ENCODE results near the gene WASHC4. TPM values are rescaled to one million over a fixed set of nuclear protein-coding genes. Genes with fewer than 3 reads are reported as not detected.

The WASHC4 gene
- total RNA-seq, 3 donors from 2014 or later = 34.2 to 50.4 (median 34.7) TPM

GRCh38 chr12:105106621-105107020 lies 910 bp upstream of the WASHC4 start:
- DNase-seq (no peak), ATAC-seq (no peak)
- intact Hi-C loops (cut with DNase I, micrococcal nuclease) = no loop called here
- H3K36me3 ChIP-seq (ENCODE audit: low read depth) = no peaks in the 10 kb centered on the region
- no peaks in the 10 kb centered on the region for H3K4me1 ChIP-seq (ENCODE audit: low read depth)
- H3K4me3 ChIP-seq = no peak overlapping the region
- no peak for TF ChIP-seq CTCF (IDR thresholded peaks at IDR 0.05)
- H3K9me3 ChIP-seq = no peaks in the 10 kb centered on the region

- ATAC-seq = peak; percentile 39
- Histone ChIP-seq H3K9me3 (no peaks in the 10 kb centered on the region), H3K36me3 (ENCODE audit: low read depth) (no peaks in the 10 kb centered on the region), H3K4me3 (peak overlapping the region; percentile 82), H3K4me1 (ENCODE audit: low read depth) (no peaks in the 10 kb centered on the region)
- DNase-seq = no peak
- TF ChIP-seq CTCF (IDR thresholded peaks at IDR 0.05) = no peak
- intact Hi-C loops (cut with DNase I, micrococcal nuclease) = no loop called here
These were observed 399 bp upstream of the WASHC4 start for GRCh38 chr12:105107171-105107493.

DNA sequence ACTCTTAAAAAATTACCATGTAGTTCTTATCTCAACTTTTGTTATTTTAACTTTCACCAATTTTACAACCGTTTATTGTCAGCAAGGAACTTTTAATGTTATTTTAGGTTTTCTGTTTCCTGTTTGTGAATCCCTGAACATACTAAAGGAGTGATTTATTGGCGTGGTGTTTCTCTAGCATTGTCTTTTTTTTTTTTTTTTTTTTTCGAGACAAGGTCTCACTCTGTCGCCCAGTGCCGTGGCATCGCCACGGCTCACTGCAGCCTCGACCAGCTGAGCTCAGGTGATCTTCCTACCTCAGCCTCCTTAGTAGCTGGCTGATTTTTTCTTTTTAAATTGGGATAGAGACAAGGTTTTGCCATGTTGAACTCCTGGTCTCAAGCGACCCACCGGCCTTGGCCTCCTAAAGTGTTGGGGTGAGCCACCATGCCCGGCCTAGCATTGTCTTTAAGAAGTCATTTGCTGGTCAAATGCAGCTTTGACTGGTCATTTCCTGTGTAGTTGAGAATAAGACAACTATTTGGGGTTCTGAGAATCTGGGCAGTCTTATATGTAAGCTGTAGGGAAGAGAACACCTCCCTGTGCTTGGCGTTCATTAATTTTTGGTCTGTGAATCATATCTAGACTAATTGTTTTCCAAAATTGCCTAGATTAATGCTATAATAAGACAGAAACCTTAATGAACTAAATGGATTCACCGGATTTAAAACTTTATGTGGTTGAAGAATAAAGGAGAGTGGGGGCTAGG lies 2.1 kb downstream of the WASHC4 start:
- Histone ChIP-seq H3K36me3 (ENCODE audit: low read depth) (no peaks in the 10 kb centered on the region), H3K4me3 (no peak overlapping the region), H3K4me1 (ENCODE audit: low read depth) (no peaks in the 10 kb centered on the region), H3K9me3 (no peaks in the 10 kb centered on the region)
- no peak for DNase-seq
- ATAC-seq = no peak
- intact Hi-C loops (cut with DNase I, micrococcal nuclease) = no loop called here
- no peak for TF ChIP-seq CTCF (IDR thresholded peaks at IDR 0.05)

DNA sequence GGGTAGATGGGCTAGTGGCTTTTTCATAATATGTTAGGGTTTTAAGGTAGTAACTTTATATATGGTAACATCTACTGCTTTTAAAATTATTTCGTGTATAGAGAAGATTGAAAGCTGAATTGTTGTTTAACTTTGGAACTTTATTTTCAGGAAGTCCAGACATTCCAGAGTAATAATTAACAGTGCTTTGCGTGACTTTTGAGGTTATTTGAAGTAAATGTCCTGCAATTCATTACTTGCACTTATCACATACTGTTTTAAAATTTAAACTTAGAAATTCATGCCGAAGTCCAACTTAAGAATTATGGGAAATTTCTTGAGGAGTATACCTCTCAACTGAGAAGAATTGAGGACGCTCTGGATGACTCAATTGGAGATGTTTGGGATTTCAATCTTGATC lies 3.3 kb downstream of the WASHC4 start:
- Histone ChIP-seq H3K4me1 (ENCODE audit: low read depth) (no peaks in the 10 kb centered on the region), H3K4me3 (no peak overlapping the region)
- DNase-seq = no peak

GRCh38 chr12:105113094-105113493 lies 5.6 kb downstream of the WASHC4 start:
- no peak for ATAC-seq
- TF ChIP-seq CTCF (IDR thresholded peaks at IDR 0.05) = no peak
- H3K4me1 ChIP-seq (ENCODE audit: low read depth) = no peaks in the 10 kb centered on the region
- no peak overlapping the region for H3K4me3 ChIP-seq
- no peak for DNase-seq
- H3K9me3 ChIP-seq = no peaks in the 10 kb centered on the region
- intact Hi-C loops (cut with DNase I, micrococcal nuclease) = no loop called here
- no peaks in the 10 kb centered on the region for H3K36me3 ChIP-seq (ENCODE audit: low read depth)

More for the DNA sequence above, 3.3 kb downstream of the WASHC4 start:
- intact Hi-C loops (cut with DNase I, micrococcal nuclease) = no loop called here
- no peak for TF ChIP-seq CTCF (IDR thresholded peaks at IDR 0.05)
- no peaks in the 10 kb centered on the region for H3K36me3 ChIP-seq (ENCODE audit: low read depth)
- no peak for ATAC-seq
- no peaks in the 10 kb centered on the region for H3K9me3 ChIP-seq

DNA sequence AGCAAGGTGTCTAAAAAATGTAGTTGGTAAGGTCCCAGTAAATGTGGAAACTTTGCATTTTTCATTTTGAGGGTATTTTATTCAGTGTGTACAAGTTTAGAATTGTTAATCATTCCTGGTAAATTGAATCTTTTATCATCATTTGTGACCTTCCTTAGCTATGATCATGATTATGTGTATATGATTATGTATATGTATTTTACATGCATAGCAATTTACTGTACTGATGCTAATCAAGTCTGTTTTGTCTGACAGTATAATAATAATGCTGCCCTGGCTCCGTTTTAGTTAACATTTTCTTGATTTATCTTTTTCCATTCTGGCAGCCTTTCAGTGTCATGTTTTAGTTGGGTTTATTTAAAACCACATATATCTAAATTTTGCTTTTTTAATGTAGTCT lies 9.4 kb downstream of the WASHC4 start:
- no peaks in the 10 kb centered on the region for H3K9me3 ChIP-seq
- ATAC-seq (no peak), DNase-seq (no peak)
- intact Hi-C loops (cut with DNase I, micrococcal nuclease) = no loop called here
- no peak for TF ChIP-seq CTCF (IDR thresholded peaks at IDR 0.05)
- no peaks in the 10 kb centered on the region for H3K36me3 ChIP-seq (ENCODE audit: low read depth)
- no peak overlapping the region for H3K4me3 ChIP-seq
- no peaks in the 10 kb centered on the region for H3K4me1 ChIP-seq (ENCODE audit: low read depth)

Measured in mucosa of descending colon (tissue), 3 donors.